ENCODE results near the gene RAB11B. TPM values are rescaled to one million over a fixed set of nuclear protein-coding genes. Genes with fewer than 3 reads are reported as not detected.

The RAB11B gene
- total and polyA plus RNA-seq, 2 of the 13 experiments (the other 11 are each of a cell fraction or from before 2014, with no cell fraction given): 6.0 to 28.4 TPM

DNA sequence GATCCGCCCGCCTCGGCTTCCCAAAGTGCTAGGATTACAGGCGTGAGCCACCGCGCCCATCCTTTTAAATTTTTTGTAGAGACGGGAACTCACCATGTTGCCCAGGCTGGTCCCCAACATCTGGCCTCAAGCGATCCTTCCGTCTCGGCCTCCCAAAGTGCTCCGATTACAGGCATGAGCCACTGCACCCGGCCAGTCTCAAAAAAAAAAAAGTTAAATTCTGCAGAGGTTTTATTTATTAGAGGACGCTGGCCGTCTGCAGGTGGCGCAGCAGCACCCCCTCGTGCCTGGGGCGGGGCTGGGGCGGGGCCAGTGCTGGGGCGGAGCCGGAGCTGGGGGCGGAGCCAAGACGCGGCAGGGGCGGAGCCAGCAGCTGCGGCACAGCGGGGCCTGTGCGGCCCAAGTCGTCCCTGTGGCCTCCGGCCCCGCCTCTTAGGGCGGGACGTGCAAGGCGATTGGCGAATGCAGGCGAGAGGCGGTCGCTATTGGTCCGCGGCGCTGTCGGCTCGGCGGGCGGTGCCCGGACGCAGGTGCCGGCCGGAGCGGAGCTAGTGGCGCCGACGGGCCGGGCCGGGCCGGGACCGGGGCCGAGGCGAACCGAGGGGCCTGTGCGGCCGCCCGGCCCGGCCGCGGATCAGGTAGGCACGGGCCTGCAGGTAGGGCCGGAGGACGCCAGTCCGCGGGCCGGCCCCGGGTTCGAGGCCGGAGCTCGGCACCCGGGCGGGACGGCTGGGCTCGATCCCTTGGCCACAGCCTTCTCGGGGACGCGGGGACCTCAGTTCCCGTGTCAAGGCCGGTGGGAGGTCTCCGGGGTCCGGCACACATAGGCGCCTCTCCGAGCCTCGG is 22.8 kb downstream of the RAB11B start, which contains the start of gene MARCHF2 (continued):
- TF ChIP-seq ARID3A (IDR thresholded peaks at IDR 0.05; ENCODE audit: low read depth, low read length): peak; percentile 66
- no peak for TF ChIP-seq MAFF (IDR thresholded peaks at IDR 0.05; ENCODE audit: low read depth, low read length)
- TF ChIP-seq NPAS2 (CRISPR knock-in tag; IDR thresholded peaks at IDR 0.05; ENCODE audit: borderline replicate concordance): no peak
- TF ChIP-seq, protein P1, sequence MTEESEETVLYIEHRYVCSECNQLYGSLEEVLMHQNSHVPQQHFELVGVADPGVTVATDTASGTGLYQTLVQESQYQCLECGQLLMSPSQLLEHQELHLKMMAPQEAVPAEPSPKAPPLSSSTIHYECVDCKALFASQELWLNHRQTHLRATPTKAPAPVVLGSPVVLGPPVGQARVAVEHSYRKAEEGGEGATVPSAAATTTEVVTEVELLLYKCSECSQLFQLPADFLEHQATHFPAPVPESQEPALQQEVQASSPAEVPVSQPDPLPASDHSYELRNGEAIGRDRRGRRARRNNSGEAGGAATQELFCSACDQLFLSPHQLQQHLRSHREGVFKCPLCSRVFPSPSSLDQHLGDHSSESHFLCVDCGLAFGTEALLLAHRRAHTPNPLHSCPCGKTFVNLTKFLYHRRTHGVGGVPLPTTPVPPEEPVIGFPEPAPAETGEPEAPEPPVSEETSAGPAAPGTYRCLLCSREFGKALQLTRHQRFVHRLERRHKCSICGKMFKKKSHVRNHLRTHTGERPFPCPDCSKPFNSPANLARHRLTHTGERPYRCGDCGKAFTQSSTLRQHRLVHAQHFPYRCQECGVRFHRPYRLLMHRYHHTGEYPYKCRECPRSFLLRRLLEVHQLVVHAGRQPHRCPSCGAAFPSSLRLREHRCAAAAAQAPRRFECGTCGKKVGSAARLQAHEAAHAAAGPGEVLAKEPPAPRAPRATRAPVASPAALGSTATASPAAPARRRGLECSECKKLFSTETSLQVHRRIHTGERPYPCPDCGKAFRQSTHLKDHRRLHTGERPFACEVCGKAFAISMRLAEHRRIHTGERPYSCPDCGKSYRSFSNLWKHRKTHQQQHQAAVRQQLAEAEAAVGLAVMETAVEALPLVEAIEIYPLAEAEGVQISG (CRISPR knock-in tag; IDR thresholded peaks at IDR 0.05): peak; percentile 20; the same call in 1 of the 2 replicates
- peak; percentile 48 for TF ChIP-seq POLR2G (IDR thresholded peaks at IDR 0.05; ENCODE audit: low read depth, low read length)
- peak; percentile 98 for TF ChIP-seq SP4 (CRISPR knock-in tag; IDR thresholded peaks at IDR 0.05)
- TF ChIP-seq RCOR2 (CRISPR knock-in tag; IDR thresholded peaks at IDR 0.05): no peak
- TF ChIP-seq, protein P2, sequence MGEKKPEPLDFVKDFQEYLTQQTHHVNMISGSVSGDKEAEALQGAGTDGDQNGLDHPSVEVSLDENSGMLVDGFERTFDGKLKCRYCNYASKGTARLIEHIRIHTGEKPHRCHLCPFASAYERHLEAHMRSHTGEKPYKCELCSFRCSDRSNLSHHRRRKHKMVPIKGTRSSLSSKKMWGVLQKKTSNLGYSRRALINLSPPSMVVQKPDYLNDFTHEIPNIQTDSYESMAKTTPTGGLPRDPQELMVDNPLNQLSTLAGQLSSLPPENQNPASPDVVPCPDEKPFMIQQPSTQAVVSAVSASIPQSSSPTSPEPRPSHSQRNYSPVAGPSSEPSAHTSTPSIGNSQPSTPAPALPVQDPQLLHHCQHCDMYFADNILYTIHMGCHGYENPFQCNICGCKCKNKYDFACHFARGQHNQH (CRISPR knock-in tag; IDR thresholded peaks at IDR 0.05): 0 out of 2 replicates have a peak, but pooled peaks have one; percentile 14
- peak; percentile 52; the same call in 1 of the 2 replicates for TF ChIP-seq MAZ (IDR thresholded peaks at IDR 0.05; ENCODE audit: borderline replicate concordance, low read depth, low read length)
- no peak for TF ChIP-seq MAZ (CRISPR knock-in tag; IDR thresholded peaks at IDR 0.05; ENCODE audit: low read depth)
- TF ChIP-seq BRCA1 (CRISPR knock-in tag; IDR thresholded peaks at IDR 0.05): no peak
- TF ChIP-seq MXI1 (IDR thresholded peaks at IDR 0.05; ENCODE audit: borderline replicate concordance, low read depth, low read length): peak; percentile 60; the same call in 1 of the 3 replicates
- TF ChIP-seq, protein P3, sequence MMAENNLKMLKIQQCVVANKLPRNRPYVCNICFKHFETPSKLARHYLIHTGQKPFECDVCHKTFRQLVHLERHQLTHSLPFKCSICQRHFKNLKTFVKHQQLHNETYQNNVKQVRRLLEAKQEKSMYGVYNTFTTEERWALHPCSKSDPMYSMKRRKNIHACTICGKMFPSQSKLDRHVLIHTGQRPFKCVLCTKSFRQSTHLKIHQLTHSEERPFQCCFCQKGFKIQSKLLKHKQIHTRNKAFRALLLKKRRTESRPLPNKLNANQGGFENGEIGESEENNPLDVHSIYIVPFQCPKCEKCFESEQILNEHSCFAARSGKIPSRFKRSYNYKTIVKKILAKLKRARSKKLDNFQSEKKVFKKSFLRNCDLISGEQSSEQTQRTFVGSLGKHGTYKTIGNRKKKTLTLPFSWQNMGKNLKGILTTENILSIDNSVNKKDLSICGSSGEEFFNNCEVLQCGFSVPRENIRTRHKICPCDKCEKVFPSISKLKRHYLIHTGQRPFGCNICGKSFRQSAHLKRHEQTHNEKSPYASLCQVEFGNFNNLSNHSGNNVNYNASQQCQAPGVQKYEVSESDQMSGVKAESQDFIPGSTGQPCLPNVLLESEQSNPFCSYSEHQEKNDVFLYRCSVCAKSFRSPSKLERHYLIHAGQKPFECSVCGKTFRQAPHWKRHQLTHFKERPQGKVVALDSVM (CRISPR knock-in tag; IDR thresholded peaks at IDR 0.05): peak; percentile 96
- TF ChIP-seq SPEN (CRISPR knock-in tag; IDR thresholded peaks at IDR 0.05; ENCODE audit: low read depth): peak; percentile 41; the same call in 1 of the 2 replicates
- no peak for TF ChIP-seq LCORL (IDR thresholded peaks at IDR 0.05)
- no peak for TF ChIP-seq LCORL (CRISPR knock-in tag; IDR thresholded peaks at IDR 0.05)
- TF ChIP-seq HNRNPH1 (optimal IDR thresholded peaks at IDR 0.05; ENCODE audit: low read depth, low read length): no peak
